GM19463 (cell line): ENCODE results near the gene ITIH5.
"Not testable (repeated sequence)": the region's sequence is repeated elsewhere in the genome, so short reads cannot be mapped to it uniquely, and the experiment has no call there.

Experiments used
- ATAC-seq: cut with Tn5 transposase; IDR thresholded peaks from one replicate; pipeline ENCODE4 v1.9.1; 2021; ENCODE audit warnings: mild to moderate bottlenecking, moderate library complexity; ENCODE audit not compliant: unreplicated experiment

ITIH5 gene

DNA sequence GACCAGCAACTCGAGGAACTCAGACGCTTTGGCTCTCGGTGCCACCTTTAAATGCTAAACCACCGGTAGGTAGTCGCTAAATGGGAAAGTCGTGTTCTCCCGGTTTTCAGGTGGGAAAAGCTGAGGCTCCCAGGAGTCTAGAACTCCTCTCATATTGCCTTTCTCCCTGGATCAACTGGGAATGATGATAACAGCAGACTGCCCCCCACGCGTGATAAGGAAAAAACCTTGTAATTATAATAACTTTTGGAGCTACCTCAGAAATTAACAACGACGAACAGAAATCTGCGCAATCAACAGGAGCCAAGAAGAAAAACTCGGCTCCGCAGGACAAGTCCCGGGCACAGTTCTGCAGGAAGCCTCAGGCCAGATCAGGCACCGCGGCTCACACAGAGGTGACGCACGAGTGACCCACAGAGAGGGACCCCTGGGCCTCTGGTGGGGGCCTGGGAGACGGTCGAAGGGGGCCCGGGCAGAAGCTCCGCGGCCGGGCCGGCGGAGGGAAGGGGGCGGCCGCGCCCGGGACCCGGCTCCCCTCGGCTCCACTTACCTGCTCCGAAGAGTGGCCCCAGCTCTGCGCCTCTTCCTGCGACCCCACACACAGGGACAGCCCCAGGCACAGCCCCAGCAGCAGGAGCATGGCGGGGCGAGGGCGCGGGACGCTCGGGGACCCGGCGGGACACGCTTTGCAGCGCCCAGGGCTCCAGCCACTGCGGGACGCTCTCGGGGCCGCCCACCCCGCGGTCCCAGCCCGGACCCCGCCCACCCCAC is at the start of gene ITIH5:
ITIH5 (minus strand) TSS at position 714 of the 771 bp plus-strand sequence; CDS start at position 640, 74 bp downstream.
- ATAC-seq, result no peak

DNA sequence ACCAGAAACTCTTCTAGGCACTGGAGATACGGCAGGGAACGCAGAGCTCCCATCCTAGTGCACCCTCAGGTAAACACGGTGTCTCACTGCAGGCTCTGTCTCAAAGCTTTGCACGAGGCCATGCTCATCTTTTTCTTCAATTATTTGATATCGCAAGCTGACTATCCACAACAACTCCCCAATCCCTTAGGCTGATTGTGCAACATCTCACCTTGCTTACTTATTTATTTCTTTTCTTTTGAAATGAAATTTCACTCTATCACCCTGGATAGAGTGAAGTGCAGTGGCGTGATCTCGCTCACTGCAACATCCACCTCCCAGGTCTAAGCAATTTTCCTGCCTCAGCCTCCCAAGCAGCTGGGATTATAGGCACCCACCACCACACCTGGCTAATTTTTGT is 48.7 kb upstream of the ITIH5 start:
- ATAC-seq, result no peak

DNA sequence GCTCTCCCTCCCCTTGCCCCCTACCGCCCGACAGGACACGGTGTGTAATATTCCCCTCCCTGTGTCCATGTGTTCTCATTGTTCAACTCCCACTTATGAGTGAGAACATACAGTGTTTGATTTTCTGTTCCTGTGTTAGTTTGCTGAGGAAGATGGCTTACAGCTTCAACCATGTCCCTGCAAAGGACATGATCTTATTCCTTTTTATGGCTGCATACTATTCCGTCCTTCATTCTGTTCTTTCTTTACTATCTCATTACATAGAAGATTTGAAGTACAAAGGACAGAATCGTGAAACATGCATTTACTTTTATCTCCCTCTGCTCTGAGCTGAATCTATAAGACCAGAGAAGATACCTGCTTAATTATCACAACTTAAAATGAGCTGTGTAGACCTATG is 44.3 kb upstream of the ITIH5 start:
- ATAC-seq, result not testable (repeated sequence)

DNA sequence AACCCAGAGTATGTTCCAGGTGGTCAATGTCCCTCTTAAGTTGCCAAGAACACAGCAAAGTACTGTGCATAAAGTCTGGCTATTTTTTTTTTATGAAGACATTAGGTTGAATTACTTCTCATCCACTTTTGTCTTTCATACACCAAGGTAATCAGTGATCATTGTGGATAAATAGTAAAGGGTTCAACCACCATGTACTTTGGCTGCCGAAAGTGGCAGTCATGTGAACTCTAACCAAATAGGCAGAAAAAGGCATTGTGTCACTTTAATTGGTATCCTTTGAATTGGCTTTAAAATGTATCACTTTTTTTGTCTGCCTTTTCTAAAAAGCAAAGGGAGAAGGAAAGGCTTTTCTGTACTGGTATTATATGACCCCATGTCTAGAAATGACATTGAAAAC is 43.7 kb upstream of the ITIH5 start:
- ATAC-seq, result no peak

DNA sequence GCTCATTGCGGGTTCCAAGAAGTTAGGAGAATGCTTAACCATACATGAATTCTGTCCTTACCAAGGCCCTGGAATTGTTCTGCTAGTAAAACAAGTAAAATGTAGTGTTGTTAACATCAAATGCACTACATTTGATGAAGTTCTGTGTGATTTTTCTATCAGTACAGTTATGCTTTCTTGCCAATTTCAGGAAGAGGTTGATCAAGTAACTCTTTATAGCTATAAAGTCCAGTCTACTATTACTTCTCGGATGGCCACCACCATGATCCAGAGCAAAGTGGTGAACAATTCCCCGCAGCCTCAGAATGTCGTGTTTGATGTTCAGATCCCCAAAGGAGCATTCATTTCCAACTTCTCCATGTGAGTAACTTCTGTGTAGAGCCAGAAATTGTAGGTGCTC is 42.1 kb upstream of the ITIH5 start:
- ATAC-seq, result no peak

DNA sequence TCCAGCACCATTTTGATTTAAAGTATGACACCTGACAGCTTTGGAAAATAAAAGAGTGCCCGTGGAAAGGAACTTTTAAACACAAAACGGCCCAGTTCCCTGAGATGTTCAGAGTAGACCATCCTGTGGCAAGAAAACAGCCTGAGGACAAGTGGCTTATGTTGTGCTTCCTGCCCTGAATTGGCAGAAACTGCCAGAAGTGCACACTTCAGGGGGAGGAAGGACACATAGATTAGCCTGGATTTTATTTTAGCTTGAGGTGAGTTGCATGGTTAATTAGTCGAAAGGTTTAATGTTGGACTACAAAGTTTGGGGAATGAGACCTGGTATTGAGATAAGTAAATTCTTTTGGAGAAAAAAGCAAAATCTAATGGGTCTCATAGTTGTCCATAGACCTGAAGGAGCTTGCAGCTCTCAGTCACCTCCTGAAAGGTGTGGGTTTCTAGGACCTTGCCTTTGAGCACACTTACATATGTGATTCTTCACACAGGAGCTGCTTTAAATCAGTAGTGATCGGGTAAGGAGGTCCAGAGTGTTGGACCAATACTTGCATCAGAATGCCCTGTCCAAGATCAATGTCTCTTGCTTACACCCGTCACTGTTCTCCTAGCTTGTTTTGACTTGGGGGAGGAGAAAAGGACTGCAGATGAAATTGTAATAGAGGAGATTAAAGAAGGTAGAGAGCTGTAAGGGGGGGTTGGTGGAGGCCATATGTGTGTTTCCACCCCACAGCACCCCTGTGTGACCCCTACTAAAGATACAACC is 41.3 kb upstream of the ITIH5 start:
- no peak for ATAC-seq

DNA sequence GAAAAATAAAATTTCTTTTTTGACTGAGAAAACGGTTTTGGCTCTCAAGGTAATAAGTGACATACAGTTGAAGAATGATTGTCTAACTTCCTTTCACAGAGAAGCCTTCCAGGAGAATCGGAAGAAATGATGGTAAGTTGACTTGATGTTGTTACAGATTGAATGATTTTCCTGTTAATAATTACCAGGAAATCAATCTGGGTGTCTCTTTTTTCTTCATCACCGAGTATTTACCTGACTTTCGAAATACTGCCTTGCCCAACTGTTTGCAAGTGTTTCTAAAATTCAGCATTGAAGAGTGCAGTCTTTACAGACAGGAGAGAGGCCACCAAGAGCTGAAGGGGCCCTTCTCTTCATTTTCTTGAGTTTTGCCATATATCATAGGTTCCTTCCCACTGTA is 40.3 kb upstream of the ITIH5 start:
- ATAC-seq, result no peak

DNA sequence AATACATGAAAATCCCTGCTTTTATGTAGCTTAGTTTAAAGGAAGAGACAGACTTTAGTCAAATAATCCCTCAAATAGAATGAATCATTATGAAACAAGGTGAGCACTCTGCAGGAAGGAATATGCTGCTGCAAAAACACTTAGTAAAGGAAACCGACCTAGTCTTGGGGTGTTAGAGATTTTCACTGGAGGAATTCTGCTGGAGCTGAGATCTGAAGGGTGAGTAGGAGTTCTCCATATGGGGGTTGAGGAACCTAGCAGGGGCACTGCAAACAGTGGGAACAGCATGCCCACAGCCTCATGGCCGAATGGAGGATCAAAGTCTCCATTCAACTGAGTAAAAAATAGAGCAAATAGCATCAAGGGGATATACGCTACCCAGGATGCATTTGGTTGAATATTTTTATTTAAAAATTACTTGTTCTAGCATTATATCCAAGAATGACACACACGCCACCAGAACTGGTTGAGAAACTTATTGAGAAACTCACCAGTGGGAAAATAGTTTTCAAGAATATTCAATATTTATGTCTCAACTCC is 39.8 kb upstream of the ITIH5 start:
- ATAC-seq, result no peak

DNA sequence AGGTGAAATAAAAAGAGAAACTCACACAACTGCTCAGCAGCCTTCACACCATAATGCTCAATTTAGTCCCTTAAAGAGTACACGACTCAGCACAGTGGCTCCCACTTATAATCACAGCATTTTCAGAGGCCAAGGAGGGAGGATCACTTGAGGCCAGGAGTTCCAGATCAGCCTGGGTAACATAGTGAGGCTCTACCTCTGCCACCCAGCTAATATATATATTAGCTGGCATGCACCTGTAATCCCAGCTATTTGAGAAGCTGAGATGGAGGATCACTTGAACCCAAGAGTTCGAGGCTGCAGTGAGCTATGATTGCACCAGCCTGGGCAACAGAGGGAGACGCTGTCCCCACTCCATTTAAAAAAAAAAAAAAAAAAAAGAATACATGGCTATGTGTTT is 38.6 kb upstream of the ITIH5 start:
- no peak for ATAC-seq

DNA sequence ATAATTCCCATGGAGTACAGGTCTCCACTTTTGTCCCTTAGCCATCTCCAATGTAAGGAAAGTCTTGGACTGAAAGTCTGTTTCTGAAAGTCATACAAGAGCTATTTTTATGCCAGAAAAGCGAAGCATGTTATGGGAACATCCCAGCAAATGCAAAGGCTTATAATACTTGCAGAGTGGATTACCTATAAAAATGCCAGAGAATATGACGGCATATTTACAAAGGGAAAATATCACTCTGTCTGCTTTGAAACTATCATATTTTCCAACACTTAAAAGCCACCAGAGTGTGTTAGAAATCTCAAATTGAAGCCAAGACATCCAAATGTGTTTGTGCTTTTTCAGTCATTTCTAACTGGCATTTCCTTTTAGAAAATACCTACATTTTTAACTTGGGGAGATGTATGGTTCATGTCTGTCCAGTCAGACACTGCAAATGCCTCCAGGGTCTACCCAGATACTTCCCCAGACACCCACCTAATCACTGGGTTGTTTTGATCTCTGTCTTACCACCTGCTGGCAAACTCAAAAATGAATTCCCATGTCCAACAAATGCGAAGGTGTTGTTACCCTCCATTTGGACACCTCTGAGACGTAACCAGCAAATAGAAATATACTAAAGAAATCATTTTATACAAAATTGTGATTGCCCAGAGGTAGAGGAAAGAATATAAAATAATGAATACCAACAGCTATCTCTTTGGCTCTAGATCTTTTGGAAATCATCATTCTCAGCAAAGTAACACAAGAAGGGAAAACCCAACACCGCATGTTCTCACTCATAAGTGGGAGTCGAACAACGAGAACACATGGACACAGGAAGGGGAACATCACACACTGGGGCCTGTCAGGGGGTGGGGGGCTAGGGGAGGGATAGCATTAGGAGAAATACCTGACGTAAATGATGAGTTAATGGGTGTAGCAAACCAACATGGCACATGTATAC is 37.6 kb upstream of the ITIH5 start:
- ATAC-seq, result no peak

DNA sequence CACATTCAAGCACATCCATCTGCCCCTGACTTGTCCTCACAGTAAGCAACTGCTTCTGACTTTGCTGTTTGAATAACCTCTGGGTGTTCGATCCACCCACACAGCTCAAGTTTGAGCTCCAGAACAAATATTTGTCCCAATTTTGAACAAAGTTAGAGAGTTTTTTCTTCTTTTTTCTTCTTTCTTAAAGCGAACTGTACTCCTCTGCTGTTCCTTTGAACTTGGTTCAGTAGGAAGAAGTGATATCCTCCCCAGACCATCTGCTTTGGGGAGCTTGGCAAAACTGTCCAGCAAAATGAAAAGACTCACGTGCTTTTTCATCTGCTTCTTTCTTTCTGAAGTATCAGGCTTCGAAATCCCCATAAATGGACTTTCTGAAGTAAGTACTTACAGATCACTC is 36.4 kb upstream of the ITIH5 start, which contains the start of gene ITIH2:
ITIH2 (plus strand) TSS at position 177 of the 400 bp plus-strand sequence; CDS start at position 296, 119 bp downstream.
- ATAC-seq, result no peak

DNA sequence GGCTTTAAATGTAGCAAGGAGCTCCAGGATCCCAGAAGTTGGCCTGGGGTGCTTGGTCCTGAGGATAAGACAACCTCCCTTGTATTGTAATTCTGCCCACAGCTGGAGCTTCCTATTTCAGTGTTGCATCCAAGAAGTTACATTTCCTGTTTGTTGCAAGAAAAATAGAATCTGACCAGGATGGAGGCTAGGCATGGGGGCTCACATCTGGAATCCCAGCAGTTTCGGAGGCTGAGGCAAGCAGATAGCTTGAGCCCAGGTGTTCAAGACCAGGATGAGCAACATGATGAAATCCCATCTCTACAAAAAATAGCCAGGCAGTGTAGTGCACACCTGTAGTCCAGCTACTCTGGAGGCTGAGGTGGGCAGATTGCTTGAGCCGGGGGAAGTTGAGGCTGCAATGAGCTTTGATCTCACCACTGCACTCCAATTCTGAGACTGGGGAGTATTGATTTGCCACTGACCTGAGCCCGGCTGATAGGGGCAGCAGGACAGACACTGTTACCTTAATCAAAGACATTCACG is 35.6 kb upstream of the ITIH5 start:
- ATAC-seq, result no peak

DNA sequence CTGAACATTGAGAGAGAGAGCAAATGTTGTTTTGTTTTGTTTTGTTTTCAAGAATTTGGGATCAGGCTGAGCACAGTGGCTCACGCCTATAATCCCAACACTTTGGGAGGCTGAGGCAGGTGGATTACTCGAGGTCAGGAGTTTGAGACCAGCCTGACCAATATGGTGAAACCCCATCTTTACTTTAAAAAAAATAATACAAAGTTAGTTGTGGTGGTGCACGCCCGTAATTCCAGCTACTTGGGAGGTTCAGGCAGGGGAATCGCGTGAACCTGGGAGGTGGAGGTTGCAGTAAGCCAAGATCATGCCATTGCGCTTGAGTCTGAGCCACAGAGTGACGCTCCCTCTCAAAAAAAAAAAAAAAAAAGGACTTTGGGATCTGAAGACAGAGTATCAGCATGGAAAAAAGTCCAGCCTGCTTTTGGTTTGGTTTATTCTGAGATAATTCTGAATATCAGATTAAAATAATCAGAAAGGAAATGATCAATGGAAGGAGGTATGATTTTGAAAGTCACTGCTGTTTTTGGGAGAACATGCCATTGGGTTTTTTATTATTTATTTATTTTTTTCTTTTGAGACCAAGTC is 34.5 kb upstream of the ITIH5 start:
- ATAC-seq, result no peak

DNA sequence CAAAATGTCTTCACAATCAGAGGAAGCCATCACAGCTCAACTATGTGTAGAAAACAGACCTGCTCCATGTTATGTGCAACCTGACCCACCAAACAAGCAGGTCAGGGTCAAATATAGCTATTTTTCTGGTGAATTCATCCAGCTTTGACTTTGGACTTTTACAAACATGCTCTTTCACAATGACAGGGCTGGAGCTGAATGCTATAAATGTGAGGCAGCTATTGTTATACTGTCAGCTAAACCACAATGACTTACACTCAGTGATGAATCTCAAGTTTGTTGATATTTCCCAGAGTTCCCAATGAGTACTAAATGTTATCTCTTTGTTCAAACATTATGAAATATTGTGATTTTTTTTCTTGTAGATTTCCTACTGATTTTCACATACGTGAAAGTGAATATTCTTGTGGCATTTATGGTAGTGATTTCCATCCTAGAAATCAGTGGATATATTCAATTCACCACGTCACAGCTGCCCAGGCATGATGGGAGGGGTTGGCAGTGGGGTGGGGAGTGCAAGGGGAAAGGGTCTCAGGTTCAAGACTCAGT is 33.9 kb upstream of the ITIH5 start:
- no peak for ATAC-seq

DNA sequence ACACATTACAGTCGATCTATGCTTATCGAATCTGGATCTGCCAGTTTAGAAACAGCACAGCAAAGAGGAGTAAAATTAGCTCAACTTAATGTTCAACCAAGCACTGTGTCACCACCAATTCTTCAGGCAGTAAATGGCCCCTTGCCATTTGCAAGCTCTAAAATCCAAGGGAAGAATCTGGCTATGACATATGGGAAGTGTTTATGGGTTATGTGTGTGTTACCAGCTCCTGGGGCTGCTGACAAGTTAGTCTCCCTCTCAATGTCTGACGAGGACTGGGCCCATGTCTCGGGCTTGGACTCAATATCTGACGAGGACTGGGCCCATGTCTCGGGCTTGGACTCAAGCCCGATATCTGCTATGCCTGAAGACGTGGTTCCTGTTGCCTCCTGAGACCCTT is 30.7 kb upstream of the ITIH5 start:
- no peak for ATAC-seq

DNA sequence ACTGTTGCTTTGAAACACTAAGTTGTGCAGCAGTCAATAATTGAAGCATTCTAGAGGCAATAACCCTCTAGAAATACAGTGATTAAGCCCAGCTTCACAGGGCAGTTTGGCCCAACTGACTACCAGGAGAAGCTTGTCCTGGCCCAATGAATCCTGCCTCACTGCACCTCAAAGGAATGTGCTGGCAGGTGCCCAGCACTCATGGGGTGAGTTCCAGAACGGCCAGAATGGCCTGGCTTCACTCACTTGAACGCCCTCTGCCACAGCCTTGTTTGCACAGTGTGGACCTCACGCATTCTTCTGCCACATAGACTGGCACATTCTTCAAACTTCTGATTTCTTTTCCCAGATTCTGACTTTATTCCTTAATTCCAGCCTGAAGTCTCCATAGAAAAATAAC is 29.8 kb upstream of the ITIH5 start:
- ATAC-seq, result no peak

DNA sequence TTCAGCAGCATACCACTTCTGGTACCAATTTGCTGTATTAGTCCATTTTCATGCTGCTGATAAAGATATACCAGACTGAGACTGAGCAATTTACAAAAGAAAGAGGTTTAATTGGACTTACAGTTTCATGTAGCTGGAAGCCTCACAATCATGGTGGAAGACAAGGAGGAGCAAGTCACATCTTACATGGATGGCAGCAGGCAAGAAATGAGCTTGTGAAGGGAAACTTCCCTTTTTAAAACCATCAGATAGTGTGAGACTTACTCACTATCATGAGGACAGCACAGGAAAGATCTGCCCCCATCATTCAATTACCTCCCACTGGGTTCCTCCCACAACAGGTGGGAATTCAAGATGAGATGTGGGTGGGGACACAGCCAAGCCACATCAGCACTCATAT is 26.4 kb upstream of the ITIH5 start:
- ATAC-seq, result not testable (repeated sequence)

DNA sequence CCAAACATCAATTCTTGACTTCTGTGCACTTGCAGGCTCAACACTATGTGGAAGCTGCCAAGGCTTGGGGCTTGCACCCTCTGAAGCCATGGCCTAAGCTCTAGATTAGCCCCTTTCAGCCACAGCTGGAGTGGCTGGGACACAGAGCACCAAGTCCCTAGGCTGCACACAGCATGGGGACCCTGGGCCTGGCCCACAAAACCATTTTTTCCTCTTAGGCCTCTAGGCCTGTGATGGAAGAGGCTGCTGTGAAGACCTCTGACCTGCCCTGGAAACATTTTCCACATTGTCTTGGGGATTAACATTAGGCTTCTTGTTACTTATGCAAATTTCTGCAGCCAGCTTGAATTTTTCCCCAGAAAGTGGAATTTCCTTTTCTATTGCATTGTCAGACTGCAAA is 25.6 kb upstream of the ITIH5 start:
- not testable (repeated sequence) for ATAC-seq

DNA sequence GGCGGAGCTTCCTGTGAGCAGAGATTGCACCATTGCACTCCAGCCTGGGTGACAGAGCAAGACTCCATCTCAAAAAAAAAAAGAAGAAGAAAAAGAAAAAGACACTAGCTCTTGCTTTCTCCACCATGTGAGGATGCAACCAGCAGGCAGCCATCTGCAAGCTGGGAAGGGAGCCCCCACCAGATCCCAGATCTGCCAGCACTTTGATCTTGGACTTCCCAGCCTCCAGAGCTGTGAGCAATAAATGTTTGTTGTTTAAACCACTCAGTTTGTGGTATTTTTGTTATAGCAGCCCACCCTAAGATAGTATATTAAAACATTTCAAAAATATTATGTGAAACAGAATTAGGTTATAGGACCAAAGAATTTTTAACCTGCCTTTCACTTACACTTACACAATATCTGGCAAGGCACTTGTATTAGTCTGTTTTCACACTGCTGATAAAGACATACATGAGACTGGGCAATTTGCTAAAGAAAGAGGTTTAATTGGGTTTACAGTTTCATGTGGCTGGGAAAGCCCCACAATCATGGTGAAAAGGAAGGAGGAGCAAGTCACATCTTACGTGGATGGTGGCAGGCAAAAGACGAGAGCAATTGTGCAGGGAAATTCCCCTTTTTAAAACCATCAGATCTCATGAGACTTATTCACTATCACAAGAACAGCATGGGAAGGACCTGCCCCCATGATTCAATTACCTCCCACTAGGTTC is 24.3 kb upstream of the ITIH5 start:
- ATAC-seq, result not testable (repeated sequence)
